H1 (cell line): ENCODE data around the gene TNNT3.

Experiments used
- CBX5 ChIP-seq: fragments of 300-800, 300-1000 bp; sonication (generic); IDR thresholded peaks from 2 replicates; pipeline ENCODE4 v1.7.1; 2016; ENCODE audit warnings: antibody characterized with exemption, low read length, low read depth
- CREB1 ChIP-seq: IDR thresholded peaks from 2 replicates; pipeline ENCODE4 v1.6.1; 2012; ENCODE audit warnings: inconsistent platforms
- CTCF ChIP-seq, 3 experiments: IDR thresholded peaks; 1 replicate in 2 of 3; 2 replicates in 1 of 3; pipeline versions ENCODE4 v1.5.1 to v1.6.1; 2011; ENCODE audit warnings: low read length in 3 of 3, mild to moderate bottlenecking in 3 of 3, inconsistent platforms in 2 of 3, low read depth in 1 of 3, moderate library complexity in 1 of 3; ENCODE audit not compliant: insufficient read depth in 1 of 3; ENCODE audit errors: control extremely low read depth in 1 of 3
- EZH2 ChIP-seq: fragments of 200-600 bp; sonication (generic); IDR thresholded peaks from 2 replicates; pipeline ENCODE4 v1.7.1; 2012; ENCODE audit warnings: low read depth, mild to moderate bottlenecking, moderate library complexity, low read length, inconsistent platforms; ENCODE audit not compliant: severe bottlenecking
- FOSL1 ChIP-seq: IDR thresholded peaks from 2 replicates; pipeline ENCODE4 v1.6.1; 2011; ENCODE audit warnings: mild to moderate bottlenecking, low read depth, low read length, moderate library complexity; ENCODE audit not compliant: insufficient read depth
- GABPA ChIP-seq: IDR thresholded peaks from 2 replicates; pipeline ENCODE4 v1.6.1; 2011; ENCODE audit warnings: mild to moderate bottlenecking, low read length, moderate library complexity, borderline replicate concordance; ENCODE audit not compliant: insufficient read depth
- POLR2A ChIP-seq, 2 experiments: IDR thresholded peaks; 1 replicate in 1 of 2; 2 replicates in 1 of 2; pipeline ENCODE4 v1.6.1; 2011; ENCODE audit warnings: low read depth in 2 of 2, low read length in 2 of 2, mild to moderate bottlenecking in 2 of 2; ENCODE audit errors: control extremely low read depth in 1 of 2
- SIN3A ChIP-seq, 2 experiments: IDR thresholded peaks in 1 of 2; conservative IDR thresholded peaks in 1 of 2; 2 replicates each; pipeline ENCODE4 v1.6.1; 2011 to 2012; ENCODE audit warnings: low read length in 2 of 2, improper control_type of control experiment in 1 of 2, low read depth in 1 of 2, mild to moderate bottlenecking in 1 of 2
- TBP ChIP-seq: IDR thresholded peaks from 2 replicates; pipeline ENCODE4 v1.6.1; 2011; ENCODE audit warnings: low read depth, low read length, improper control_type of control experiment
- TEAD4 ChIP-seq: IDR thresholded peaks from 2 replicates; pipeline ENCODE4 v1.6.1; 2012; ENCODE audit warnings: low read depth, low read length, inconsistent platforms, mixed read lengths
- YY1 ChIP-seq: IDR thresholded peaks from 2 replicates; pipeline ENCODE4 v1.6.1; 2011; ENCODE audit warnings: low read depth, mild to moderate bottlenecking, low read length

- no peak for TF ChIP-seq CBX5
- no peak for TF ChIP-seq TBP
- no peak for TF ChIP-seq CTCF (IDR thresholded peaks at IDR 0.05; ENCODE audit: control extremely low read depth in 1 of 3, insufficient read depth in 1 of 3, low read depth in 1 of 3, low read length in 3 of 3)
- no peak for TF ChIP-seq CREB1
- TF ChIP-seq GABPA: no peak
- no peak for TF ChIP-seq POLR2A (IDR thresholded peaks at IDR 0.05; ENCODE audit: control extremely low read depth in 1 of 2, low read depth in 2 of 2, low read length in 2 of 2)
- no peak for TF ChIP-seq TEAD4
- TF ChIP-seq YY1: no peak
- no peak for TF ChIP-seq FOSL1
- TF ChIP-seq EZH2: no peak
- TF ChIP-seq SIN3A (conservative IDR thresholded peaks at IDR 0.05 in 1 of 2, IDR thresholded peaks at IDR 0.05 in 1 of 2; ENCODE audit: low read depth in 1 of 2, low read length in 2 of 2): no peak
Observed at GRCh38 chr11:1870721-1871466, 48.6 kb upstream of the TNNT3 start.
